SW480 (cell line): Measurements from ENCODE around the gene COA5.
A peak's percentile ranks its signal among the peaks of the same experiment; 100 is the strongest.
"Not testable (repeated sequence)": the region's sequence is repeated elsewhere in the genome, so short reads cannot be mapped to it uniquely, and the experiment has no call there.

Source experiments
- DNase-seq: peaks from one replicate; pipeline ENCODE4 v3.0.0-alpha.2; 2016; ENCODE audit warnings: low spot score

Gene COA5

GRCh38 chr2:98606431-98606830 lies 1.9 kb downstream of the COA5 start:
- DNase-seq = no peak

GRCh38 chr2:98605076-98605475 lies 3.2 kb downstream of the COA5 start:
- DNase-seq = no peak

GRCh38 chr2:98604547-98604946 lies 3.8 kb downstream of the COA5 start:
- DNase-seq = no peak

GRCh38 chr2:98601532-98602132 lies 6.7 kb downstream of the COA5 start:
- DNase-seq = peak; percentile 64

GRCh38 chr2:98598781-98599428 lies 9.4 kb downstream of the COA5 start:
- no peak for DNase-seq

- DNase-seq = not testable (repeated sequence)
Observed at GRCh38 chr2:98594665-98595064, 13.6 kb downstream of the COA5 start.

GRCh38 chr2:98592565-98592964 lies 15.7 kb downstream of the COA5 start:
- no peak for DNase-seq

GRCh38 chr2:98589489-98589888 lies 18.8 kb downstream of the COA5 start:
- DNase-seq = no peak

- DNase-seq = no peak
Observed at GRCh38 chr2:98588880-98589431, 19.4 kb downstream of the COA5 start.

GRCh38 chr2:98586551-98587140 lies 21.7 kb downstream of the COA5 start:
- DNase-seq = no peak

- no peak for DNase-seq
Observed at GRCh38 chr2:98585386-98585785, 22.9 kb downstream of the COA5 start.

- no peak for DNase-seq
Observed at GRCh38 chr2:98583816-98584618, 24.3 kb downstream of the COA5 start.

- no peak for DNase-seq
Observed at GRCh38 chr2:98583276-98583675, 25.0 kb downstream of the COA5 start.

GRCh38 chr2:98582523-98582922 lies 25.8 kb downstream of the COA5 start:
- no peak for DNase-seq

GRCh38 chr2:98580656-98581284 lies 27.5 kb downstream of the COA5 start:
- DNase-seq = no peak

- DNase-seq = no peak
Observed at GRCh38 chr2:98579926-98580325, 28.4 kb downstream of the COA5 start.

GRCh38 chr2:98578231-98578630 lies 30.1 kb downstream of the COA5 start:
- DNase-seq = no peak

GRCh38 chr2:98577313-98577712 lies 31.0 kb downstream of the COA5 start:
- DNase-seq = peak; percentile 0

- no peak for DNase-seq
Observed at GRCh38 chr2:98576666-98577312, 31.5 kb downstream of the COA5 start.

GRCh38 chr2:98573426-98573825 lies 34.9 kb downstream of the COA5 start:
- DNase-seq = no peak

GRCh38 chr2:98572676-98573075 lies 35.6 kb downstream of the COA5 start:
- DNase-seq = no peak

- no peak for DNase-seq
Observed at GRCh38 chr2:98572211-98572610, 36.1 kb downstream of the COA5 start.
